GM23338 (cell line): ENCODE results near the gene XXYLT1. TPM values are rescaled to one million over a fixed set of nuclear protein-coding genes. Genes with fewer than 3 reads are reported as not detected.

Source experiments
- ATAC-seq: fragments of 200-7000 bp; cut with Tn5 transposase; 3 replicates; pipeline ENCODE4 v1.9.1; 2020
- DNase-seq: peaks from one replicate; pipeline ENCODE4 v3.0.0-alpha.2; 2015; ENCODE audit warnings: low spot score
- H2AFZ ChIP-seq: fragments of 200-600 bp; sonication (generic); 2 replicates; pipeline ENCODE4 v1.8.0; 2016; ENCODE audit warnings: antibody characterized with exemption, mild to moderate bottlenecking, moderate library complexity
- H3F3A ChIP-seq: fragments of 200-600 bp; sonication (generic); replicated peaks from 2 replicates; pipeline ENCODE4 v1.8.0; 2017; ENCODE audit warnings: antibody characterized with exemption, mixed run types, low read depth
- H3K27ac ChIP-seq: fragments of 200-600 bp; sonication (generic); 2 replicates; pipeline ENCODE4 v1.6.1; 2016; ENCODE audit warnings: low read depth
- H3K27me3 ChIP-seq: fragments of 200-600 bp; sonication (generic); 2 replicates; pipeline ENCODE4 v1.8.0; 2016; ENCODE audit warnings: mild to moderate bottlenecking, mixed run types, moderate library complexity; ENCODE audit not compliant: insufficient read depth
- H3K36me3 ChIP-seq: fragments of 200-600 bp; sonication (generic); 2 replicates; pipeline ENCODE4 v1.8.0; 2016; ENCODE audit warnings: mild to moderate bottlenecking; ENCODE audit not compliant: insufficient read depth
- H3K4me1 ChIP-seq: fragments of 200-600 bp; sonication (generic); 2 replicates; pipeline ENCODE4 v1.8.0; 2016; ENCODE audit warnings: mild to moderate bottlenecking, moderate library complexity; ENCODE audit not compliant: insufficient read depth
- H3K4me2 ChIP-seq: fragments of 200-600 bp; sonication (generic); 2 replicates; pipeline ENCODE4 v1.7.1; 2017; ENCODE audit warnings: mixed run types
- H3K4me3 ChIP-seq: fragments of 200-600 bp; sonication (generic); 2 replicates; pipeline ENCODE4 v1.6.1; 2016; ENCODE audit warnings: mixed run types
- H3K79me2 ChIP-seq: fragments of 200-600 bp; sonication (generic); replicated peaks from 2 replicates; pipeline ENCODE4 v1.8.0; 2017; ENCODE audit warnings: mild to moderate bottlenecking; ENCODE audit not compliant: insufficient read depth
- H3K9me2 ChIP-seq: fragments of 200-600 bp; sonication (generic); 2 replicates; pipeline ENCODE4 v1.8.0; 2017; ENCODE audit not compliant: insufficient read depth
- H4K20me1 ChIP-seq: fragments of 200-600 bp; sonication (generic); replicated peaks from 2 replicates; pipeline ENCODE4 v1.8.0; 2017; ENCODE audit warnings: mild to moderate bottlenecking; ENCODE audit not compliant: insufficient read depth
- H3K27ac Mint-ChIP-seq: 2 replicates; pipeline ENCODE4 v1.8.0; 2020; ENCODE audit warnings: inconsistent platforms, mild to moderate bottlenecking, moderate library complexity, mixed read lengths
- H3K27me3 Mint-ChIP-seq: 3 replicates; pipeline ENCODE4 v1.8.0; 2022; ENCODE audit warnings: low read depth, mild to moderate bottlenecking, moderate library complexity, mixed read lengths, inconsistent platforms; ENCODE audit not compliant: insufficient read depth, poor library complexity
- H3K36me3 Mint-ChIP-seq: 3 replicates; pipeline ENCODE4 v1.8.0; 2021; ENCODE audit warnings: low read depth, mild to moderate bottlenecking, inconsistent platforms, moderate library complexity, mixed read lengths
- H3K4me1 Mint-ChIP-seq: 3 replicates; pipeline ENCODE4 v1.8.0; 2020; ENCODE audit warnings: mild to moderate bottlenecking, inconsistent platforms, mixed read lengths
- H3K4me3 Mint-ChIP-seq: 3 replicates; pipeline ENCODE4 v1.8.0; 2021; ENCODE audit warnings: moderate library complexity, mild to moderate bottlenecking, inconsistent platforms, mixed read lengths
- H3K9me3 Mint-ChIP-seq: 3 replicates; pipeline ENCODE4 v1.8.0; 2020; ENCODE audit warnings: moderate library complexity, mild to moderate bottlenecking, inconsistent platforms, mixed read lengths
- CREB1 ChIP-seq: fragments of 250-450 bp; sonication (Bioruptor Pico); IDR thresholded peaks from 2 replicates; pipeline ENCODE4 v1.5.0; 2020; ENCODE audit warnings: low read depth, mild to moderate bottlenecking, moderate library complexity
- CTCF ChIP-seq, 2 experiments: fragments of 200-600 bp in 1 of 2; sonication (generic) in 1 of 2; conservative IDR thresholded peaks; 2 replicates each; pipeline versions ENCODE4 v1.5.1 to v1.6.1; 2016 to 2017; ENCODE audit warnings: antibody characterized with exemption in 2 of 2, low read depth in 2 of 2, mild to moderate bottlenecking in 2 of 2, moderate library complexity in 1 of 2
- EZH2 ChIP-seq: fragments of 200-600 bp; sonication (generic); IDR thresholded peaks from one replicate; pipeline ENCODE4 v1.8.0; 2017; ENCODE audit warnings: antibody characterized with exemption, mild to moderate bottlenecking, low read depth; ENCODE audit not compliant: unreplicated experiment
- EZH2phosphoT487 ChIP-seq: fragments of 200-600 bp; sonication (generic); IDR thresholded peaks from one replicate; pipeline ENCODE4 v1.8.1; 2018; ENCODE audit warnings: antibody characterized with exemption; ENCODE audit not compliant: unreplicated experiment
- NANOG ChIP-seq: IDR thresholded peaks from 2 replicates; pipeline ENCODE4 v1.6.1; 2016; ENCODE audit warnings: antibody characterized with exemption, borderline replicate concordance
- REST ChIP-seq: IDR thresholded peaks from one replicate; pipeline ENCODE4 v1.6.1; 2018; ENCODE audit warnings: antibody characterized with exemption; ENCODE audit not compliant: unreplicated experiment
- STAT1 ChIP-seq: IDR thresholded peaks from one replicate; pipeline ENCODE4 v1.6.1; 2016; ENCODE audit warnings: antibody characterized with exemption; ENCODE audit not compliant: unreplicated experiment
- ZNF114 ChIP-seq: fragments of 250-450 bp; sonication (Bioruptor Pico); IDR thresholded peaks from 2 replicates; pipeline ENCODE4 v1.5.0; 2020; ENCODE audit warnings: mild to moderate bottlenecking, moderate library complexity
- ZNF331 ChIP-seq: fragments of 250-450 bp; sonication (Bioruptor Pico); IDR thresholded peaks from 2 replicates; pipeline ENCODE4 v1.5.0; 2020; ENCODE audit warnings: low read depth, mild to moderate bottlenecking, moderate library complexity
- ZNF462 ChIP-seq: fragments of 250-450 bp; sonication (Bioruptor Pico); IDR thresholded peaks from 2 replicates; pipeline ENCODE4 v1.5.0; 2020; ENCODE audit warnings: mild to moderate bottlenecking, moderate library complexity
- polyA plus RNA-seq: library from polyadenylated mRNA; unstranded; fragments of >200 nt; fragmentation: Nextera tagmentation; extraction: Ambion mirVana; gene quantifications from 2 replicates; pipeline ENCODE4 v1.2.1, GENCODE V29; 2016
- total RNA-seq: library from RNA; depleted of rRNA; stranded (reverse); fragments of >200 nt; shearing (Covaris generic); gene quantifications from 2 replicates; pipeline ENCODE4 v1.2.3, GENCODE V29; 2014

XXYLT1 gene
- total and polyA plus RNA-seq, 2 experiments from 2014 or later, result 13.5 to 34.8 TPM

GRCh38 chr3:195177422-195178123 lies 93.4 kb downstream of the XXYLT1 start:
- Mint-ChIP-seq H3K36me3 (peaks cover 18% of the 10 kb centered on the region), H3K4me1 (peaks cover 45% of the 10 kb centered on the region), H3K27me3 (peaks cover 3% of the 10 kb centered on the region), H3K4me3 (no peak overlapping the region), H3K9me3 (no peaks in the 10 kb centered on the region), H3K27ac (no peak overlapping the region)
- Histone ChIP-seq H4K20me1 (no peaks in the 10 kb centered on the region), H3K9me2 (no peaks in the 10 kb centered on the region), H3K4me3 (no peak overlapping the region), H3K79me2 (peaks cover 15% of the 10 kb centered on the region), H3K36me3 (no peaks in the 10 kb centered on the region), H2AFZ (no peak overlapping the region), H3K4me2 (no peak overlapping the region), H3F3A (no peaks in the 10 kb centered on the region), H3K27ac (no peak overlapping the region), H3K4me1 (peaks cover 16% of the 10 kb centered on the region), H3K27me3 (no peaks in the 10 kb centered on the region)
- ATAC-seq (no peak), DNase-seq (no peak)
- TF ChIP-seq EZH2 (no peak), NANOG (no peak), CTCF (conservative IDR thresholded peaks at IDR 0.05; ENCODE audit: low read depth in 2 of 2) (no peak), ZNF462 (CRISPR knock-in tag) (no peak), ZNF114 (no peak), STAT1 (no peak), REST (no peak), ZNF331 (CRISPR knock-in tag) (no peak), CREB1 (CRISPR knock-in tag) (no peak), EZH2phosphoT487 (no peak)
